Measurements from ENCODE around the gene FGFR2.

FGFR2 gene

GRCh38 chr10:121500701-121501332 lies 97.4 kb downstream of the FGFR2 start:
- no peaks in the 10 kb centered on the region for H3K4me1 ChIP-seq (ENCODE audit: control insufficient read depth, insufficient read depth, low read length, poor library complexity, severe bottlenecking)

GRCh38 chr10:121497513-121498470 lies 100.5 kb downstream of the FGFR2 start:
- H3K27ac ChIP-seq (ENCODE audit: insufficient read depth, low read length, poor library complexity, severe bottlenecking), result no peak overlapping the region
- H3K4me1 ChIP-seq (ENCODE audit: control insufficient read depth, insufficient read depth, low read length, poor library complexity, severe bottlenecking), result no peaks in the 10 kb centered on the region
- H3K36me3 ChIP-seq (ENCODE audit: control insufficient read depth, insufficient read depth, low read length), result no peaks in the 10 kb centered on the region
- H3K4me3 ChIP-seq (ENCODE audit: insufficient read depth, low read depth, low read length, poor library complexity, severe bottlenecking), result no peak overlapping the region
- no peaks in the 10 kb centered on the region for H3K27me3 ChIP-seq (replicated peaks; ENCODE audit: control insufficient read depth, insufficient read depth, low read length, poor library complexity, severe bottlenecking)
- H3K9me3 ChIP-seq (ENCODE audit: control insufficient read depth, low read length), result no peaks in the 10 kb centered on the region
- no peak for DNase-seq

More at GRCh38 chr10:121500701-121501332, 97.4 kb downstream of the FGFR2 start:
- no peaks in the 10 kb centered on the region for H3K36me3 ChIP-seq (ENCODE audit: control insufficient read depth, insufficient read depth, low read length)
- H3K4me3 ChIP-seq (ENCODE audit: insufficient read depth, low read depth, low read length, poor library complexity, severe bottlenecking), result no peak overlapping the region
- no peak overlapping the region for H3K27ac ChIP-seq (ENCODE audit: insufficient read depth, low read length, poor library complexity, severe bottlenecking)
- no peaks in the 10 kb centered on the region for H3K27me3 ChIP-seq (replicated peaks; ENCODE audit: control insufficient read depth, insufficient read depth, low read length, poor library complexity, severe bottlenecking)
- DNase-seq, result no peak
- no peaks in the 10 kb centered on the region for H3K9me3 ChIP-seq (ENCODE audit: control insufficient read depth, low read length)

- no peak overlapping the region for H3K4me3 ChIP-seq (ENCODE audit: insufficient read depth, low read depth, low read length, poor library complexity, severe bottlenecking)
- H3K4me1 ChIP-seq (ENCODE audit: control insufficient read depth, insufficient read depth, low read length, poor library complexity, severe bottlenecking), result no peaks in the 10 kb centered on the region
- H3K27ac ChIP-seq (ENCODE audit: insufficient read depth, low read length, poor library complexity, severe bottlenecking), result no peak overlapping the region
- no peaks in the 10 kb centered on the region for H3K27me3 ChIP-seq (replicated peaks; ENCODE audit: control insufficient read depth, insufficient read depth, low read length, poor library complexity, severe bottlenecking)
- DNase-seq, result no peak
- H3K36me3 ChIP-seq (ENCODE audit: control insufficient read depth, insufficient read depth, low read length), result no peaks in the 10 kb centered on the region
- H3K9me3 ChIP-seq (ENCODE audit: control insufficient read depth, low read length), result no peaks in the 10 kb centered on the region
These were observed 102.5 kb downstream of the FGFR2 start for GRCh38 chr10:121495719-121496118.

- DNase-seq, result no peak
- H3K36me3 ChIP-seq (ENCODE audit: control insufficient read depth, insufficient read depth, low read length), result no peaks in the 10 kb centered on the region
- no peak overlapping the region for H3K27ac ChIP-seq (ENCODE audit: insufficient read depth, low read length, poor library complexity, severe bottlenecking)
- H3K27me3 ChIP-seq (replicated peaks; ENCODE audit: control insufficient read depth, insufficient read depth, low read length, poor library complexity, severe bottlenecking), result no peaks in the 10 kb centered on the region
- no peaks in the 10 kb centered on the region for H3K4me1 ChIP-seq (ENCODE audit: control insufficient read depth, insufficient read depth, low read length, poor library complexity, severe bottlenecking)
- no peak overlapping the region for H3K4me3 ChIP-seq (ENCODE audit: insufficient read depth, low read depth, low read length, poor library complexity, severe bottlenecking)
- no peaks in the 10 kb centered on the region for H3K9me3 ChIP-seq (ENCODE audit: control insufficient read depth, low read length)
These were observed 103.9 kb downstream of the FGFR2 start for GRCh38 chr10:121494296-121494695.

GRCh38 chr10:121493521-121493920 lies 104.7 kb downstream of the FGFR2 start:
- Histone ChIP-seq H3K27me3 (replicated peaks; ENCODE audit: control insufficient read depth, insufficient read depth, low read length, poor library complexity, severe bottlenecking) (no peaks in the 10 kb centered on the region), H3K9me3 (ENCODE audit: control insufficient read depth, low read length) (no peaks in the 10 kb centered on the region), H3K27ac (ENCODE audit: insufficient read depth, low read length, poor library complexity, severe bottlenecking) (no peak overlapping the region), H3K4me1 (ENCODE audit: control insufficient read depth, insufficient read depth, low read length, poor library complexity, severe bottlenecking) (no peaks in the 10 kb centered on the region), H3K36me3 (ENCODE audit: control insufficient read depth, insufficient read depth, low read length) (no peaks in the 10 kb centered on the region), H3K4me3 (ENCODE audit: insufficient read depth, low read depth, low read length, poor library complexity, severe bottlenecking) (no peak overlapping the region)
- no peak for DNase-seq

- Histone ChIP-seq H3K27me3 (replicated peaks; ENCODE audit: control insufficient read depth, insufficient read depth, low read length, poor library complexity, severe bottlenecking) (no peaks in the 10 kb centered on the region), H3K4me1 (ENCODE audit: control insufficient read depth, insufficient read depth, low read length, poor library complexity, severe bottlenecking) (no peaks in the 10 kb centered on the region), H3K27ac (ENCODE audit: insufficient read depth, low read length, poor library complexity, severe bottlenecking) (no peak overlapping the region), H3K9me3 (ENCODE audit: control insufficient read depth, low read length) (no peaks in the 10 kb centered on the region), H3K4me3 (ENCODE audit: insufficient read depth, low read depth, low read length, poor library complexity, severe bottlenecking) (no peak overlapping the region), H3K36me3 (ENCODE audit: control insufficient read depth, insufficient read depth, low read length) (no peaks in the 10 kb centered on the region)
- no peak for DNase-seq
These were observed 107.2 kb downstream of the FGFR2 start for GRCh38 chr10:121490871-121491519.

GRCh38 chr10:121485436-121486139 lies 112.7 kb downstream of the FGFR2 start:
- Histone ChIP-seq H3K36me3 (ENCODE audit: control insufficient read depth, insufficient read depth, low read length) (no peaks in the 10 kb centered on the region), H3K4me1 (ENCODE audit: control insufficient read depth, insufficient read depth, low read length, poor library complexity, severe bottlenecking) (no peaks in the 10 kb centered on the region), H3K27ac (ENCODE audit: insufficient read depth, low read length, poor library complexity, severe bottlenecking) (no peak overlapping the region), H3K4me3 (ENCODE audit: insufficient read depth, low read depth, low read length, poor library complexity, severe bottlenecking) (no peak overlapping the region), H3K27me3 (replicated peaks; ENCODE audit: control insufficient read depth, insufficient read depth, low read length, poor library complexity, severe bottlenecking) (no peaks in the 10 kb centered on the region), H3K9me3 (ENCODE audit: control insufficient read depth, low read length) (no peaks in the 10 kb centered on the region)
- DNase-seq, result no peak

- no peaks in the 10 kb centered on the region for H3K36me3 ChIP-seq (ENCODE audit: control insufficient read depth, insufficient read depth, low read length)
- H3K4me3 ChIP-seq (ENCODE audit: insufficient read depth, low read depth, low read length, poor library complexity, severe bottlenecking), result no peak overlapping the region
- H3K9me3 ChIP-seq (ENCODE audit: control insufficient read depth, low read length), result no peaks in the 10 kb centered on the region
- H3K4me1 ChIP-seq (ENCODE audit: control insufficient read depth, insufficient read depth, low read length, poor library complexity, severe bottlenecking), result no peaks in the 10 kb centered on the region
- DNase-seq, result no peak
- no peaks in the 10 kb centered on the region for H3K27me3 ChIP-seq (replicated peaks; ENCODE audit: control insufficient read depth, insufficient read depth, low read length, poor library complexity, severe bottlenecking)
- H3K27ac ChIP-seq (ENCODE audit: insufficient read depth, low read length, poor library complexity, severe bottlenecking), result no peak overlapping the region
These were observed 113.4 kb downstream of the FGFR2 start for GRCh38 chr10:121484816-121485215.

GRCh38 chr10:121484401-121484800 lies 113.8 kb downstream of the FGFR2 start:
- H3K36me3 ChIP-seq (ENCODE audit: control insufficient read depth, insufficient read depth, low read length), result no peaks in the 10 kb centered on the region
- H3K27ac ChIP-seq (ENCODE audit: insufficient read depth, low read length, poor library complexity, severe bottlenecking), result no peak overlapping the region
- DNase-seq, result no peak
- H3K27me3 ChIP-seq (replicated peaks; ENCODE audit: control insufficient read depth, insufficient read depth, low read length, poor library complexity, severe bottlenecking), result no peaks in the 10 kb centered on the region
- no peaks in the 10 kb centered on the region for H3K4me1 ChIP-seq (ENCODE audit: control insufficient read depth, insufficient read depth, low read length, poor library complexity, severe bottlenecking)
- no peaks in the 10 kb centered on the region for H3K9me3 ChIP-seq (ENCODE audit: control insufficient read depth, low read length)
- no peak overlapping the region for H3K4me3 ChIP-seq (ENCODE audit: insufficient read depth, low read depth, low read length, poor library complexity, severe bottlenecking)

Measured in effector memory CD4-positive, alpha-beta T cell (primary cell).